ENCODE measurements around the gene OR2Y1.
"Not testable (repeated sequence)": the region's sequence is repeated elsewhere in the genome, so short reads cannot be mapped to it uniquely, and the experiment has no call there.

GRCh38 chr5:180700440-180700839 lies 39.4 kb downstream of the OR2Y1 start:
- not testable (repeated sequence) for TF ChIP-seq CTCF, POLR2A (IDR thresholded peaks at IDR 0.05)
